B cell (primary cell): ENCODE data around the gene YIPF4.

Experiments used
- CTCF ChIP-seq: fragments of 200-600 bp; IDR thresholded peaks from one replicate; pipeline ENCODE4 v1.8.0; 2022; ENCODE audit warnings: antibody characterized with exemption, mild to moderate bottlenecking
- EZH2 ChIP-seq: IDR thresholded peaks from 2 replicates; pipeline ENCODE4 v1.6.1; 2012; ENCODE audit warnings: borderline replicate concordance, low read depth, mild to moderate bottlenecking, moderate library complexity, low read length; ENCODE audit not compliant: insufficient read depth, poor library complexity, severe bottlenecking

DNA sequence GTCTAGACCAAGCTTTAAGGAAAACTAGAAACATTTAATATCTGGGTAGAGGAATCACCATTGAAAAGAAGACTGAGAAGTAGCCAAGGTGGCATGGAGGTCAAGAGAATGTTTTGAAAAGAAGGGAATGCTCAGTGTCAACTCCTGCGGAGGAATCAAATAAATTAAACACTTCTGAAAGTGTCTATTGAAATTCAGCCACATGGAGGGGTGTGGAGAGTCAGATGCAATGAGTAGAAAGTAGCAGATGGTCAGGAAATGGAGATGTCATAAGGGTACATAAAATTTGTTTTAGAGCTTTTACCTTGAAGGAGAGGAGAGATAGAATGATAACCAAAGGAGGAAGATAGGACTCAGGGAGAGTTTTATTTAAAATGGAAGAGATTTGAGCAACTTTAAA, 48.1 kb upstream of the YIPF4 start:
- TF ChIP-seq CTCF (no peak), EZH2 (no peak)
